Motor neuron (in vitro differentiated cells): ENCODE measurements around the gene PSMB4. TPM values are rescaled to one million over a fixed set of nuclear protein-coding genes. Genes with fewer than 3 reads are reported as not detected.
A peak's percentile ranks its signal among the peaks of the same experiment; 100 is the strongest.
"Not testable (repeated sequence)": the region's sequence is repeated elsewhere in the genome, so short reads cannot be mapped to it uniquely, and the experiment has no call there.

Source experiments
- ATAC-seq, 8 experiments: fragments of 200-7000 bp; cut with Tn5 transposase; replicated peaks in 6 of 8; 2 replicates each; pipeline ENCODE4 v1.8.0; 2021; ENCODE audit warnings: mild to moderate bottlenecking in 8 of 8, moderate library complexity in 8 of 8
- H3K27ac ChIP-seq, 2 donors: fragments of 250-450 bp; sonication (Bioruptor Pico); 2 replicates each; pipeline ENCODE4 v1.9.0; 2021; ENCODE audit warnings: antibody characterized with exemption in 2 of 2, mild to moderate bottlenecking in 2 of 2, moderate library complexity in 1 of 2
- H3K4me1 ChIP-seq, 2 donors: fragments of 250-450 bp; sonication (Bioruptor Pico); replicated peaks in 1 of 2; 2 replicates each; pipeline ENCODE4 v1.6.1; 2021; ENCODE audit warnings: antibody characterized with exemption in 2 of 2, mild to moderate bottlenecking in 2 of 2, moderate library complexity in 1 of 2
- H3K4me3 ChIP-seq, 5 donors: fragments of 250-450 bp; sonication (Bioruptor Pico); 2 replicates each; pipeline ENCODE4 v1.9.0; 2021; ENCODE audit warnings: antibody characterized with exemption in 5 of 5, mild to moderate bottlenecking in 5 of 5, moderate library complexity in 4 of 5
- WGBS, 10 experiments: fragments of 450-650 bp; shearing (Covaris generic); methylation state at CpG; one replicate each; pipeline ENCODE4 v1.0.0; 2022; 5-methylcytosine and 5-hydroxymethylcytosine counted together
- in situ Hi-C, 9 experiments: fragments of 400-800 bp; cut with MboI; loops; one replicate each; pipeline ENCODE4 v1.15.0; 2021; ENCODE audit warnings: low sequenced_read_pairs in 9 of 9, low pct_unique_long_range_greater_than_20kb in 2 of 9; ENCODE audit not compliant: unreplicated experiment in 9 of 9
- total RNA-seq, 8 experiments: library from RNA; unstranded; fragments of 300-600 nt; gene quantifications; 2 replicates each; pipeline versions ENCODE4 v1.2.3 to v1.2.4, GENCODE V29; 2022

PSMB4 gene
- total RNA-seq: 100 to 1,000 TPM; 299 to 475 (median 369) TPM

DNA sequence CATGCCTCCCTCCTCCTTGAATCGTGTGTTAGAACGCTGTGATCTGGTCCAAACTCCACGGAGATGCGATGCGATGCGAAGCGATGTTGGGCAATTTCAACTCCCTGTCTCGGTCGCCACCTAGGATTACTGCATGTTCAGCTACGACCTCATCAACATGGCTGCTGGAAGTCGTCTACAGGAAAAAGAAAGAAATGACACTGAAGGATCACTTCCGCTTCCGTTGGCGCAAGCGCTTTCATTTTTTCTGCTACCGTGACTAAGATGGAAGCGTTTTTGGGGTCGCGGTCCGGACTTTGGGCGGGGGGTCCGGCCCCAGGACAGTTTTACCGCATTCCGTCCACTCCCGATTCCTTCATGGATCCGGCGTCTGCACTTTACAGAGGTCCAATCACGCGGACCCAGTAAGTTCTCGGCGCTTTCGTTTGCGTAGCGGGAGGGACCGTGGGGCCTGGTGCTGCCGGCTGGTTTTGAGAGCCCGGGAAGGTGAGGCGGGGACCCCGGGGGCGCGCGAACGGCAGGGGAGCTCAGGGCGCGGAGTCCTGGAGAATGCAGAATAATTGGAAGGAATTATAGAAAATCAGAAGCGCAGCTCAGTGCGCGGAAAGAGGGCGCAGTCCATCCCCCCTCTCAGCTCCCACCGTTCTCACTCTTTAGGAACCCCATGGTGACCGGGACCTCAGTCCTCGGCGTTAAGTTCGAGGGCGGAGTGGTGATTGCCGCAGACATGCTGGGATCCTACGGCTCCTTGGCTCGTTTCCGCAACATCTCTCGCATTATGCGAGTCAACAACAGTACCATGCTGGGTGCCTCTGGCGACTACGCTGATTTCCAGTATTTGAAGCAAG lies at the start of gene PSMB4:
Gene PSMB4 (plus strand): TSS at position 250 of the 848 bp plus-strand sequence. CDS start 15 bp downstream, at position 265.
- WGBS, 10 experiments: 0 to 20% (median 0%) methylated on average over 1 to 41 of the region's 63 CpGs; no CpG with 5 or more reads in 2 of the 10 experiments
- H3K27ac ChIP-seq: peak within 1 kb of the TSS; percentile 83 to 88
- ATAC-seq: peak; percentile 90 to 97 (median 96)
- H3K4me3 ChIP-seq: peak within 1 kb of the TSS; percentile 74 to 95 (median 93)
- peaks cover 9% of the 10 kb centered on the region in 2 donors for H3K4me1 ChIP-seq
- in situ Hi-C loops: no loop called here

DNA sequence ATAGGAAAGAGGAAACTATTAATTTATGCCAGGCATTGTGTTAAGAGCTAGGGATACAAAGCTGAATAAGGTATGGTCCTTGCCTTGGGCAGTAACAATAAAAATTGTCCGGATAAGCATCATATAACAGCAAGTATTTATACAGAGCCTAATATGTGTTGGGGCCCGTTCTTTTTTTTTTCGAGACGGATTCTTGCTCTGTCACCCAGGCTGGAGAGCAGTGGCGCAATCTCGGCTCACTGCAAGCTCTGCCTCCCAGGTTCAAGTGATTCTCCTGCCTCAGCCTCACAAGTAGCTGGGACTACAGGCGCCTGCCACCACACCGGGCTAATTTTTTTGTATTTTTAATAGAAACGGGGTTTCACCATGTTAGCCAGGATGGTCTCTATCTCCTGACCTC lies 49.0 kb upstream of the PSMB4 start:
- ATAC-seq, H3K27ac ChIP-seq, in situ Hi-C loops, H3K4me3 ChIP-seq: not testable (repeated sequence)
- 73 to 96% (median 89%) methylated on average over 2 to 9 of the region's 9 CpGs for WGBS, 10 experiments
- peaks cover 10 to 14% of the 10 kb centered on the region in 2 donors for H3K4me1 ChIP-seq

DNA sequence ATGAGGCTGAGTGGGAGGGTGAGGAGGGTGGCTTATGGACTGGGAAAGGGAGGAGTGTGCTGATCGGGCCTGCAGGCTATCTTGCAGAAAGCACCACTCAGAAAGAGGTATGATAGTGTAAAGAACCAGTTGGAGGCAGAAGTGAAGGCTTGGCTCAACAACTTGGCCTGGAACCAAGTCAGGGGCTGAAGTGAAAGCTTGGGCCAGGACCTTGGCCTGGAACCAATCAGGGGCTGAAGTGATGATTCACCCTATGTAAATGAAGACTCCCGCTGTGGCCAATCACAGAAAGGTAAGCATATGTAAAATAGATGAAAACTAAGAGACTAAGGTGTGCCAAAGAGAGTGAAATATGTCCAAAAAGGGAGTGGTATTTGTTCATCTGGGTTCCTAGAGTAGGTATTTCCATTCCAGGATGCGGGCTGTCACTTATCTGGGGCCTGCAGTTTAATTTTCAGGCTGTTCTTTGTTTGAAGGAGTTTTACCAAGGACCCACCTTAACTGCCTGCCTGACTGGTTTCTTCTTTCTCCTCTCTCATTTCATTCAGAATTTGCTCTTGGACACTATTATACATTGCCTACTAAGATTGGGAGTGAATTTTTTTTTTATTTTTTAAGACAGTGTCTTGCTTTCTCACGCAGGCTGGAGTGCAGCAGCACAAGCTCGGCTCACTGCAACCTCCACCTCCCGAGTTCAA lies 47.2 kb upstream of the PSMB4 start:
- 31 to 100% (median 83%) methylated on average over 2 to 6 of the region's 6 CpGs; no CpG with 5 or more reads in 1 of the 10 experiments for WGBS, 10 experiments
- no peak overlapping the region for H3K4me3 ChIP-seq
- H3K27ac ChIP-seq: no peak overlapping the region
- in situ Hi-C loops: no loop called here
- peak in 2 of 8 experiments; percentile 37 to 50 for ATAC-seq
- H3K4me1 ChIP-seq: peaks cover 0 to 5% of the 10 kb centered on the region in 2 donors

DNA sequence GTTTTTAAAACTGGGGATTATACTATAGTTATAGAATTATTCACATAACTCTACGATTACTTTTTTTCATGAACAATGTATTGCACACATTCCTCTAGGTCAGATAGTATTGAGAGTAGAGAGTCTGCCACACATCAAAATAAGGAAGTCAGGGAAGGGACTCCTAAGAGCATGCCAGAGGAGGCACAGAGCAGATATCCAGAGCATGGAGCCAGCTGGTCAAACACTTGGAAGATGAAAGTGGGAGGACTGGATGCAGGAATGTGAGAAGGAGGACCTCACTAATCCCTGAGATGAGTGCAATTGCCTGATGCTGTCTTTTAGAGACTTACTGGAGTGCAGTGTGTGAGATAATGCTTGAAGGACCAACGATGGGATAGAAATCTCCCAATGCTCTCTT lies 42.7 kb upstream of the PSMB4 start:
- in situ Hi-C loops: no loop called here
- H3K4me3 ChIP-seq: no peak overlapping the region
- WGBS, 10 experiments: 0 to 67% (median 52%) methylated on average over 1 to 2 of the region's 2 CpGs; no CpG with 5 or more reads in 2 of the 10 experiments
- no peaks in the 10 kb centered on the region for H3K4me1 ChIP-seq
- ATAC-seq: peak in 1 of 8 experiments; percentile 89
- H3K27ac ChIP-seq: no peak overlapping the region

DNA sequence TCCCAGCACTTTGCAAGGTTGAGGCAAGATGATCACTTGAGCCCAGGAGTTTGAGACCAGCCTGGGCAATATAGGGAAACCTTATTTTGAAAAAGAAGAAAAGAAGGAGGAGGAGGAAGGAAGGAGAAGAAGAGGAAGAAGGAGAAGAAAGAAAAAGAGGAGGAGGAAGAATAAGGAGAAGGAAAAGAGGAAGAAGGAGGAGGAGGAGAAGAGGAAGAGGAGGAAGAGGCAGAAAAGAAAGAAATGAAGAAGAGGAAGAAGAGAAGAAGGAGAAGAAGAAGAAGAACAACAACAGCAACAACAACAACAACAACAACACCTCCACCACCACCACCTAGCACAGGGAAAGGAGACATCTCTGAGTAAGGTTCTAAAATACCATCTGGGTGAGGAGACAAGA lies 37.5 kb upstream of the PSMB4 start:
- Histone ChIP-seq H3K4me3 (no peak overlapping the region), H3K27ac (no peak overlapping the region), H3K4me1 (no peaks in the 10 kb centered on the region)
- no peak for ATAC-seq
- in situ Hi-C loops: no loop called here

DNA sequence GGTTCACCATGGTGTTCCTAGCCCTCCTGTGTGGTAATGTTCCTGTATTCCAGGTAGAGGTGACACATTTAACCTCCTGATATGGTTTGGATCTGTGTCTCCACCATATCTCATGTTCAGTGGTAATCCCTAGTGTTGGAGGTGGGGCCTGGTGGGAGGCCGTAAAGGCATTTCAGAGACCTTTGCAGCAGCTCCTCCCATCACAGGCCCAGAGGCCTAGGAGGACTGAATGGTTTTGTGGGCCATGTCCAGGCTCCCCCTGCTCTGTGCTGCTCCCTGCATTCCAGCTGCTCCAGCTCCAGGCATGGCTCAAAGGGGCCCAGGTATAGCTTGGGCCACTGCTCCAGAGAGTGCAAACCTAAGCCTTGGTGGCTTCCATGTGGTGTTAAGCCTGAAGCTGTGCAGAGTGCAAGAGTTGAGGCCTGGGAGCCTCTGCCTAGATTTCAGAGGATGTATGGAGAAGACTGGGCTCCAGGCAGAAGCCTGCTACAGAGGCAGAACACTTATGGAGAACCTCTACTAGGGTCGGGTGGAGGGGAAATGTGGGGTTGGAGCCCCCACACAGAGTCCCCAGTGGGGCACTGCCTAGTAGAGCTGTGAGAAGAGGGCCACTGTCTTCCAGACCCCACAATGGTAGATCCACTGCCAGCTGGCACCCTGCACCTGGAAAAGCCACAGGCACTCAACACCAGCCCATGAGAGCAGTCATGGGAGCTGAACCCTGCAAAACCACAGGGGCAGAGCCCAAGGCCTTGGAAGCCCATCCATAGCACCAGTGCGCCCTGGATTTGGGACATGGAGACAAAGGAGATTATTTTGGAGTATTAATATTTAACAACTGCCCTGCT lies 36.8 kb upstream of the PSMB4 start:
- WGBS, 10 experiments: 33 to 100% (median 73%) methylated on average over 1 to 3 of the region's 3 CpGs; no CpG with 5 or more reads in 3 of the 10 experiments
- Histone ChIP-seq H3K4me1 (no peaks in the 10 kb centered on the region), H3K4me3 (no peak overlapping the region), H3K27ac (no peak overlapping the region)
- in situ Hi-C loops: no loop called here
- ATAC-seq: no peak

DNA sequence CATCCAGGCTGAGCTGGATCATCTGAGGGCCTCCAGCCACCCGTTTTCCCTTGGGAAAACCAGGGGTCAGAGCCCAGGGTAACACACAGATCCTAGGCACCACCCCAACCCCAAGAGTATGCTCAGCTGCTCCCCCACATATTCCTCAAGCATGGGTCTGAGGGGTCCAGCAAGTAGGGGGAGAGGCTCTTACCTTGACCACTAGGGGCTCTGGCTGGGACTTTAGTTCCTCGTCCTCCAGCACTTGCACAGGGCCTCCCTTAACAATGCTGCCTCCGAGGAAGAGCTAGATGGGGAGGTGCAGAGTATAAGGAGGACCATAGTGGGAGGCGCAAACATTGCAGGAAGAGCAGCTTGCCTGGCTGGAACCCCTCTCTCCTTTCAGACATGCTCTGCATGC lies 34.4 kb upstream of the PSMB4 start:
- Histone ChIP-seq H3K27ac (no peak overlapping the region), H3K4me3 (no peak overlapping the region), H3K4me1 (no peaks in the 10 kb centered on the region)
- in situ Hi-C loops: no loop called here
- WGBS, 10 experiments: 0 to 96% (median 78%) methylated on average over 1 to 3 of the region's 4 CpGs; no CpG with 5 or more reads in 6 of the 10 experiments
- no peak for ATAC-seq

DNA sequence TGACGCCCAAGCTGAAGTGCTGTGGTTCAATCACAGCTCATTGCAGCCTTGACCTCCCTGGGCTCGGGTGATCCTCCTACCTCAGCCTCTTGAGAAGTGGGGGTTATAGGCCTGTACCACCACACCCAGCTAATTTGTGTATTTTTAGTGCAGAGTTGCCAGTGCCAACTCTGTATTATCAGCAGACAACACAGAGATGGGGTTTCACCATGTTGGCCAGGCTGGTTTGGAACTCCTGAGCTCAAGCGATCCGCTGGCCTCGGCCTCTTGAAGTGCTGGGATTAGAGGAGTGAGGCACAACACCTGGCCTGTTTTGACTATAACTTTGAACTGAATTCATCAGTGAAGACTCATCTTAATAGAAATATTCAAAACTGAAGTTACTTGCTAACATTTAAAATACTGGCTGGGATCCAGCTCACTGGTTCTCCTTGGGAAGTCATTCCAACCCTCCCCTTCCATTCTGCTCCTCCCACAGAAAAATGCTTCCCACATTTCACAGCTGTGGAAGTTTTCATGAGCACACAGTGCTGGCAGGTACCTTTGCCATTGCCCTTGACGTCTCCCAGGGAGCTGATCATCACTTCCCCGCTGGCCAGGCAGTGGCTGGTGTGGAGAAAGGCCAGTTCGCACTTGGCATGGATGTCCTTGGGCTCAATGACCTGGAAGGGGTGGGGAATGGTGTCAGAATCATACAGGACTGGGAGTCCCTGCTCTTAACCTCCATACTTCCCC lies 31.5 kb upstream of the PSMB4 start:
- WGBS, 10 experiments: 40 to 100% (median 94%) methylated on average over 1 to 6 of the region's 8 CpGs; no CpG with 5 or more reads in 1 of the 10 experiments
- peak in 2 of 8 experiments; percentile 3 to 24 for ATAC-seq
- Histone ChIP-seq H3K4me1 (peaks cover 6 to 14% of the 10 kb centered on the region in 2 donors), H3K27ac (no peak overlapping the region), H3K4me3 (no peak overlapping the region)
- in situ Hi-C loops: no loop called here

DNA sequence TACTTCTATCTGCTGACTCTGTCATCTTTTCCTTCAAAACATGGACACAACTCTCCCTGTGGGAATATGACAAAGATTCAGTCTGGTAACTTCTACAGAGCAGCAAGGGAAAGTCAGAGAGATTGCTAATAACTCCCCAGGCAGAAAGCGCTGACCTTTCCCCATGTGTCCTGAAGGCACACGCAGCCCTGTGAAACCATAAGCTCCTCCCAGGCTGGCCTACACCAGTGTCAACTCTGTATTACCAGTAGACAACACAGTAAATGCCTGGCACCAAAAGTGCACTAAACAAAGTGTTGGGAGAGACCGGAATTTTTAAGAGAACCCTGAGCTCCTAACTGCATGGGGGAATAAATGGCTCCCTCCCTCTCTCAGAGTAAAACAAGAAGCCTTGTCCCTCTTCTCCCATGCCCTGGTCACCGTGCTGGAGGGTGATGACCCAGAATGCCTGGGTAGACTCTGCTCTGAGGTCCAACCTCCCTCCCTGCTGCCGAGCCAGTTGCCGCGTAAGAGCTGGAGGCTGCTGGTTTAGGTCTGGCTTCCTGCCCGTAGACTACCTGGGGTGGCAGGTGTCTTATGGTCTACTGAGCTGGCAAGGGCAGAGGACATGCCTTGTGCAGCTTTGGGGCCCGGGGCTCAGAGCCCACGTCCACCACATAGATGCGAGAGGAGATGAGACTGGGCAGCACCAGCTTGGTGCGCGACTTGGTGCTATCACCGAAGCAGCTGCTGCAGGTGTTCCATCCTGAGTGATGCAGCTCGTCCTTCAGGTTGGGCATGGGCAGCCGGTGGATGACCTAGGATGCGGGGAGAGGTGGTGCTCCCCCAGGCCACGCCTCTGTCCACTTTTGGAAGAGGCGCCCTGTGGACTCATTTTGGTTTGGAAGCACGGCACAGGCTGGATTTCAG lies 30.7 kb upstream of the PSMB4 start:
- 83 to 100% (median 92%) methylated on average over 1 to 16 of the region's 20 CpGs; no CpG with 5 or more reads in 4 of the 10 experiments for WGBS, 10 experiments
- H3K27ac ChIP-seq: no peak overlapping the region
- in situ Hi-C loops: no loop called here
- no peak for ATAC-seq
- H3K4me1 ChIP-seq: peaks cover 8 to 16% of the 10 kb centered on the region in 2 donors
- H3K4me3 ChIP-seq: no peak overlapping the region

DNA sequence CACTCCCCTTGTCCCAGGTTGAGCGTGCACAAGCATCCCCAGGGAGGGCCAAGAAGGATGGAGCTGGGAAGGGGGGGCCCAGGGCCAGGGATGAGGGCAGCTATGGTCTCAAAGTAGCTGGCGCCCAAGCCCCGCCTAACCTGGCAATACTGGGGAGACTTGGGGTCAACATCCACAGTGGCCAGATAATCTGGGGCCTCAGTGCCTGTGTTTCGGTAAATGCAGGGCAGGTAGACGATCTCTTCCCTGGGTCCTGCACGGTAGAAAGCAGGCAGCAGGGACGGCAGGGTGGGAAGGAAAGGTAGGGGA lies 30.1 kb upstream of the PSMB4 start:
- H3K27ac ChIP-seq: no peak overlapping the region
- in situ Hi-C loops: no loop called here
- no peak overlapping the region for H3K4me3 ChIP-seq
- no peak for ATAC-seq
- WGBS, 10 experiments: 82 to 94% (median 92%) methylated on average over 2 to 5 of the region's 7 CpGs; no CpG with 5 or more reads in 7 of the 10 experiments
- H3K4me1 ChIP-seq: peaks cover 8 to 16% of the 10 kb centered on the region in 2 donors

DNA sequence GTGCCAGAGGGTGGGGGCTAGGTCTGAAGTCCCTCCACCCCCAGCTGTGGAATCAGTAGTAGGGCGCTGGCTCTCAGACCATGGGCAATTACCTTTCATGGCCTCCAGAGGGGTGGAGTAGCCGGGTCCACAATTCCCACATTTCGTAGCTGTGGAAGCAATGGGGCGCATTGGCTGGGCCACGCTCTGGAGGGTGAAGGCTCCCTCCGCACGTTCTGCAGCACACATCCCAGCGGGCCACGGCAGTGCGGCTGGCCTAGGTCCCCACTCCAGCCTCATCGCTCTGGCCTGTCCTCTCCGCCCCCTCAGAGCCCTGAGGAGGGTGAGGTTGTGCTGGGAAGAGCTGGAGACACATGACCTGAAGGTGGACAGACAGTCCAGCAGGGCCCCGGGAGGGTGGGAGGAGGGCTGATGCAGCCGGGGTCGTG lies 29.7 kb upstream of the PSMB4 start:
- H3K27ac ChIP-seq: no peak overlapping the region
- H3K4me1 ChIP-seq: peaks cover 8 to 16% of the 10 kb centered on the region in 2 donors
- WGBS, 10 experiments: 60 to 83% (median 67%) methylated on average over 1 to 6 of the region's 15 CpGs; no CpG with 5 or more reads in 7 of the 10 experiments
- H3K4me3 ChIP-seq: no peak overlapping the region
- in situ Hi-C loops: no loop called here
- no peak for ATAC-seq
